Endothelial cell of umbilical vein (primary cell): ENCODE results near the gene ENO4.

Experiments
- EZH2 ChIP-seq: IDR thresholded peaks from 2 replicates; pipeline ENCODE4 v1.6.1; 2012; ENCODE audit warnings: borderline replicate concordance, low read depth, mild to moderate bottlenecking, moderate library complexity, low read length, inconsistent platforms; ENCODE audit not compliant: severe bottlenecking
- JUN ChIP-seq: IDR thresholded peaks from 2 replicates; pipeline ENCODE4 v1.6.1; 2011; ENCODE audit warnings: borderline replicate concordance, low read depth; ENCODE audit not compliant: insufficient read length, insufficient read depth
- POLR2A ChIP-seq: IDR thresholded peaks from 2 replicates; pipeline ENCODE4 v1.6.1; 2012; ENCODE audit warnings: low read depth, mild to moderate bottlenecking, control low read depth, low read length
- POLR2AphosphoS5 ChIP-seq: IDR thresholded peaks from 2 replicates; pipeline ENCODE4 v1.6.1; 2012; ENCODE audit warnings: low read depth, mild to moderate bottlenecking, control low read depth, low read length, moderate library complexity; ENCODE audit not compliant: insufficient read depth
- TF ChIP-seq, protein P1 (sequence below), 2 donors: IDR thresholded peaks; 1 replicate in 1 of 2; 2 replicates in 1 of 2; pipeline ENCODE4 v1.5.1; 2011; ENCODE audit warnings: low read length in 2 of 2, mild to moderate bottlenecking in 2 of 2, moderate library complexity in 2 of 2, control low read depth in 1 of 2, inconsistent platforms in 1 of 2, low read depth in 1 of 2; ENCODE audit not compliant: insufficient read depth in 1 of 2; ENCODE audit errors: extremely low read depth in 1 of 2

DNA sequence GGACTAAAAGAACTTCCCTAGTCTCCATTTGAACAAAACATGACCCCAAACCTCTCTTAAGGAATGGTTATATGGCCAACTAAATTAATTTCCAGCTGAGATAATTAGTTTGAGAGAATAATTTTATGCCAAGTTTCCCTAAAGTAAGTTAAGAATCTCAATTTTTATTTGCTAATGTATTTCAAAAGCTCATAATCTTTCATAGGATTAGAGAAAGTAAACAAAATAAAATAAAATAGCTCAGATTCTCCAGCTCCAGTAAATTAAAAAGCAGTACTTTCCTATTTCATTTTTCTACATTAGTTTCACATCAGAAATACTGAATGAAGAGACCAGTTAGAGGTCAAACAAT, 44.4 kb downstream of the ENO4 start:
- TF ChIP-seq, protein P1, sequence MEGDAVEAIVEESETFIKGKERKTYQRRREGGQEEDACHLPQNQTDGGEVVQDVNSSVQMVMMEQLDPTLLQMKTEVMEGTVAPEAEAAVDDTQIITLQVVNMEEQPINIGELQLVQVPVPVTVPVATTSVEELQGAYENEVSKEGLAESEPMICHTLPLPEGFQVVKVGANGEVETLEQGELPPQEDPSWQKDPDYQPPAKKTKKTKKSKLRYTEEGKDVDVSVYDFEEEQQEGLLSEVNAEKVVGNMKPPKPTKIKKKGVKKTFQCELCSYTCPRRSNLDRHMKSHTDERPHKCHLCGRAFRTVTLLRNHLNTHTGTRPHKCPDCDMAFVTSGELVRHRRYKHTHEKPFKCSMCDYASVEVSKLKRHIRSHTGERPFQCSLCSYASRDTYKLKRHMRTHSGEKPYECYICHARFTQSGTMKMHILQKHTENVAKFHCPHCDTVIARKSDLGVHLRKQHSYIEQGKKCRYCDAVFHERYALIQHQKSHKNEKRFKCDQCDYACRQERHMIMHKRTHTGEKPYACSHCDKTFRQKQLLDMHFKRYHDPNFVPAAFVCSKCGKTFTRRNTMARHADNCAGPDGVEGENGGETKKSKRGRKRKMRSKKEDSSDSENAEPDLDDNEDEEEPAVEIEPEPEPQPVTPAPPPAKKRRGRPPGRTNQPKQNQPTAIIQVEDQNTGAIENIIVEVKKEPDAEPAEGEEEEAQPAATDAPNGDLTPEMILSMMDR (IDR thresholded peaks at IDR 0.05; ENCODE audit: extremely low read depth in 1 of 2, insufficient read depth in 1 of 2, low read depth in 1 of 2, low read length in 2 of 2): no peak
- TF ChIP-seq POLR2AphosphoS5 (no peak), POLR2A (no peak), EZH2 (no peak), JUN (no peak)
